ENCODE measurements around the gene NFKBIZ.

DNA sequence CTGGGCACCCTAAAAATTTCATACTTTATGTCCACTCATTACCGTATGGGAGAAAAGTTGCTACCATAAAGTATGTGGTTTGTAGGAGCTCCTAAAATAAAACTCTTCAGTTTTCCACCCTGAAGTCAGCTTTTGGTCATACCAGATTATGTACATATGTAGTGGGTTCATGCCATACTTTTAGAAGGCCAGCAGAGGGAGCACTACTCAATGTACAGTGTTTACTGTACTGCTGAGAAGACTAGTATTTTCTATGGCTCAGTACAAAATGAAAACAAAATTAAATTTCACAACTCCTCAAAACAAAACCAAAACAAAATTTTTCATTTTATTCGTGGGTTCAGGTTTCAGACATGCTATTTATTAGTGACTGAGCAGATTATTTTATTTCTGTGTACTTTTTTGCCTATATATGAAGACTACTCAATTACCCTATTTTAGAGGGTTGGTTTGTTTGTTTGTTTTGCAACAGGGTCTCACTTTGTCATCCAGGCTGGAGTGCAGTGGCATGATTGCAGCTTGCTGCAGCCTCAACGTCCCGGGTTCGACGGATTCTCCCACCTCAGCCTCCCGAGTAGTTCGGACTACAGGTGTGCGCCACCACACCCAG lies 46.0 kb upstream of the NFKBIZ start:
- TF ChIP-seq POLR2AphosphoS5 (IDR thresholded peaks at IDR 0.05; ENCODE audit: borderline replicate concordance, low read depth, low read length) (no peak), EZH2 (IDR thresholded peaks at IDR 0.05) (no peak), FOXP2 (optimal IDR thresholded peaks at IDR 0.05; ENCODE audit: control extremely low read depth, extremely low read length, insufficient read depth) (peak; percentile 59)
